ENCODE measurements around the gene TAS2R8.
"Not testable (repeated sequence)": the region's sequence is repeated elsewhere in the genome, so short reads cannot be mapped to it uniquely, and the experiment has no call there.

Gene TAS2R8

GRCh38 chr12:10811883-10812536 lies 4.9 kb upstream of the TAS2R8 start:
- H3K27me3 ChIP-seq (ENCODE audit: control insufficient read depth, insufficient read depth, low read length): no peaks in the 10 kb centered on the region
- peaks cover 6% of the 10 kb centered on the region for H3K4me1 ChIP-seq (ENCODE audit: control insufficient read depth, insufficient read depth, low read length)
- no peak overlapping the region for H3K9ac ChIP-seq (ENCODE audit: low read depth, low read length)
- H3K9me3 ChIP-seq (ENCODE audit: control insufficient read depth, insufficient read depth, low read length): no peaks in the 10 kb centered on the region
- H3K36me3 ChIP-seq (ENCODE audit: control insufficient read depth, insufficient read depth, low read length): no peaks in the 10 kb centered on the region
- H3K4me3 ChIP-seq (ENCODE audit: low read depth, low read length): no peak overlapping the region

GRCh38 chr12:10810068-10810467 lies 3.0 kb upstream of the TAS2R8 start, which contains the start of gene TAS2R9:
TSS of gene TAS2R9 (minus strand) at chr12:10810168. CDS start at chr12:10810075, 93 bp downstream.
- Histone ChIP-seq H3K4me3 (ENCODE audit: low read depth, low read length) (no peak within 1 kb of the TSS), H3K4me1 (ENCODE audit: control insufficient read depth, insufficient read depth, low read length) (peaks cover 6% of the 10 kb centered on the region), H3K9me3 (ENCODE audit: control insufficient read depth, insufficient read depth, low read length) (no peaks in the 10 kb centered on the region), H3K36me3 (ENCODE audit: control insufficient read depth, insufficient read depth, low read length) (no peaks in the 10 kb centered on the region), H3K27me3 (ENCODE audit: control insufficient read depth, insufficient read depth, low read length) (no peaks in the 10 kb centered on the region), H3K9ac (ENCODE audit: low read depth, low read length) (no peak within 1 kb of the TSS)

- Histone ChIP-seq H3K36me3 (ENCODE audit: control insufficient read depth, insufficient read depth, low read length) (no peaks in the 10 kb centered on the region), H3K4me1 (ENCODE audit: control insufficient read depth, insufficient read depth, low read length) (peaks cover 12% of the 10 kb centered on the region), H3K4me3 (ENCODE audit: low read depth, low read length) (no peak within 1 kb of the TSS)
These were observed 4.5 kb downstream of the TAS2R8 start, which contains the start of gene TAS2R7 for GRCh38 chr12:10802587-10802986. TSS of gene TAS2R7 (minus strand) at chr12:10802627. CDS start at chr12:10802570, 57 bp downstream.

GRCh38 chr12:10801741-10802140 lies 5.3 kb downstream of the TAS2R8 start:
- Histone ChIP-seq H3K27me3 (ENCODE audit: control insufficient read depth, insufficient read depth, low read length) (no peaks in the 10 kb centered on the region), H3K9me3 (ENCODE audit: control insufficient read depth, insufficient read depth, low read length) (no peaks in the 10 kb centered on the region), H3K9ac (ENCODE audit: low read depth, low read length) (no peak overlapping the region), H3K36me3 (ENCODE audit: control insufficient read depth, insufficient read depth, low read length) (no peaks in the 10 kb centered on the region), H3K4me3 (ENCODE audit: low read depth, low read length) (no peak overlapping the region), H3K4me1 (ENCODE audit: control insufficient read depth, insufficient read depth, low read length) (peaks cover 12% of the 10 kb centered on the region)

More at GRCh38 chr12:10802587-10802986, 4.5 kb downstream of the TAS2R8 start, which contains the start of gene TAS2R7:
- Histone ChIP-seq H3K9ac (ENCODE audit: low read depth, low read length) (no peak within 1 kb of the TSS), H3K9me3 (ENCODE audit: control insufficient read depth, insufficient read depth, low read length) (no peaks in the 10 kb centered on the region), H3K27me3 (ENCODE audit: control insufficient read depth, insufficient read depth, low read length) (no peaks in the 10 kb centered on the region)

- no peaks in the 10 kb centered on the region for H3K9me3 ChIP-seq (ENCODE audit: control insufficient read depth, insufficient read depth, low read length)
- H3K27me3 ChIP-seq (ENCODE audit: control insufficient read depth, insufficient read depth, low read length): no peaks in the 10 kb centered on the region
- no peaks in the 10 kb centered on the region for H3K4me1 ChIP-seq (ENCODE audit: control insufficient read depth, insufficient read depth, low read length)
- H3K4me3 ChIP-seq (ENCODE audit: low read depth, low read length): no peak overlapping the region
- no peak overlapping the region for H3K9ac ChIP-seq (ENCODE audit: low read depth, low read length)
- H3K36me3 ChIP-seq (ENCODE audit: control insufficient read depth, insufficient read depth, low read length): no peaks in the 10 kb centered on the region
These were observed 12.9 kb downstream of the TAS2R8 start for GRCh38 chr12:10794222-10794621.

GRCh38 chr12:10791769-10792168 lies 15.3 kb downstream of the TAS2R8 start:
- not testable (repeated sequence) for H3K4me3 ChIP-seq (ENCODE audit: low read depth, low read length); H3K27me3 ChIP-seq (ENCODE audit: control insufficient read depth, insufficient read depth, low read length); H3K9ac ChIP-seq (ENCODE audit: low read depth, low read length); H3K36me3 ChIP-seq (ENCODE audit: control insufficient read depth, insufficient read depth, low read length); H3K4me1 ChIP-seq (ENCODE audit: control insufficient read depth, insufficient read depth, low read length); H3K9me3 ChIP-seq (ENCODE audit: control insufficient read depth, insufficient read depth, low read length)

- H3K9ac ChIP-seq (ENCODE audit: low read depth, low read length): no peak overlapping the region
- H3K9me3 ChIP-seq (ENCODE audit: control insufficient read depth, insufficient read depth, low read length): no peaks in the 10 kb centered on the region
- no peak overlapping the region for H3K4me3 ChIP-seq (ENCODE audit: low read depth, low read length)
- H3K4me1 ChIP-seq (ENCODE audit: control insufficient read depth, insufficient read depth, low read length): no peaks in the 10 kb centered on the region
- no peaks in the 10 kb centered on the region for H3K36me3 ChIP-seq (ENCODE audit: control insufficient read depth, insufficient read depth, low read length)
- H3K27me3 ChIP-seq (ENCODE audit: control insufficient read depth, insufficient read depth, low read length): no peaks in the 10 kb centered on the region
These were observed 23.8 kb downstream of the TAS2R8 start for GRCh38 chr12:10783252-10783651.

GRCh38 chr12:10779103-10779502 lies 28.0 kb downstream of the TAS2R8 start:
- no peak overlapping the region for H3K9ac ChIP-seq (ENCODE audit: low read depth, low read length)
- H3K9me3 ChIP-seq (ENCODE audit: control insufficient read depth, insufficient read depth, low read length): no peaks in the 10 kb centered on the region
- no peaks in the 10 kb centered on the region for H3K36me3 ChIP-seq (ENCODE audit: control insufficient read depth, insufficient read depth, low read length)
- no peak overlapping the region for H3K4me3 ChIP-seq (ENCODE audit: low read depth, low read length)
- H3K4me1 ChIP-seq (ENCODE audit: control insufficient read depth, insufficient read depth, low read length): no peaks in the 10 kb centered on the region
- no peaks in the 10 kb centered on the region for H3K27me3 ChIP-seq (ENCODE audit: control insufficient read depth, insufficient read depth, low read length)

- Histone ChIP-seq H3K4me1 (ENCODE audit: control insufficient read depth, insufficient read depth, low read length) (no peaks in the 10 kb centered on the region), H3K27me3 (ENCODE audit: control insufficient read depth, insufficient read depth, low read length) (no peaks in the 10 kb centered on the region), H3K36me3 (ENCODE audit: control insufficient read depth, insufficient read depth, low read length) (no peaks in the 10 kb centered on the region), H3K4me3 (ENCODE audit: low read depth, low read length) (no peak overlapping the region), H3K9me3 (ENCODE audit: control insufficient read depth, insufficient read depth, low read length) (no peaks in the 10 kb centered on the region), H3K9ac (ENCODE audit: low read depth, low read length) (no peak overlapping the region)
These were observed 35.9 kb downstream of the TAS2R8 start for GRCh38 chr12:10771132-10771733.

GRCh38 chr12:10759657-10760056 lies 47.4 kb downstream of the TAS2R8 start:
- H3K36me3 ChIP-seq (ENCODE audit: control insufficient read depth, insufficient read depth, low read length): no peaks in the 10 kb centered on the region
- no peak overlapping the region for H3K4me3 ChIP-seq (ENCODE audit: low read depth, low read length)
- H3K9me3 ChIP-seq (ENCODE audit: control insufficient read depth, insufficient read depth, low read length): no peaks in the 10 kb centered on the region
- no peaks in the 10 kb centered on the region for H3K27me3 ChIP-seq (ENCODE audit: control insufficient read depth, insufficient read depth, low read length)
- no peaks in the 10 kb centered on the region for H3K4me1 ChIP-seq (ENCODE audit: control insufficient read depth, insufficient read depth, low read length)
- H3K9ac ChIP-seq (ENCODE audit: low read depth, low read length): no peak overlapping the region

GRCh38 chr12:10756194-10756593 lies 50.9 kb downstream of the TAS2R8 start:
- Histone ChIP-seq H3K4me1 (ENCODE audit: control insufficient read depth, insufficient read depth, low read length) (no peaks in the 10 kb centered on the region), H3K4me3 (ENCODE audit: low read depth, low read length) (no peak overlapping the region), H3K27me3 (ENCODE audit: control insufficient read depth, insufficient read depth, low read length) (no peaks in the 10 kb centered on the region), H3K9ac (ENCODE audit: low read depth, low read length) (no peak overlapping the region), H3K36me3 (ENCODE audit: control insufficient read depth, insufficient read depth, low read length) (no peaks in the 10 kb centered on the region), H3K9me3 (ENCODE audit: control insufficient read depth, insufficient read depth, low read length) (no peaks in the 10 kb centered on the region)

Measured in iPS-15b (cell line).